Measurements from ENCODE around the gene RYR1. TPM values are rescaled to one million over a fixed set of nuclear protein-coding genes. Genes with fewer than 3 reads are reported as not detected.

The RYR1 gene
- total and polyA plus RNA-seq, 5 donors from 2014 or later: 0.07 to 4.9 (median 0.41) TPM

DNA sequence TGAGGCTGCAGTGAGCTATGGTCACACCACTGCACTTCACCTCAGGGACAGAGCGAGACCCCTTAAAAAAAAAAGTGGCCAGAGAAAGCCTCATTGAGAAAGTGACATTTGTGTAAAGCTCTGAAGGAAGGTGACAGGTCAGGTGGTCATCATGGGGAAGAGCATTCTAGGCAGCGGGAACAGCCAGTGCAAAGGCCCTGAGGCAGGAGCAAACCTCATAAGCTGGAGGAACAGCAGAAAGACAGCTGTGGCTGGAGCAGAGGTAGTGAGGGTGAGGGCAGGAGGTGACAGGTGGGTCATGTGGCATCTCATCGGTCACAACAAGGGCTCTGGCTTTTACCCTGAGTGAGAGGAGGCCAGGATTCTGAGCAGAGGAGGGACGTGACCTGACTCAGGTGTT, 64.4 kb downstream of the RYR1 start:
- no peaks in the 10 kb centered on the region for H3K36me3 ChIP-seq (ENCODE audit: control insufficient read depth, insufficient read depth, low read length)
- DNase-seq: no peak
- H3K4me3 ChIP-seq (ENCODE audit: low read depth, low read length): no peak overlapping the region
- H3K4me1 ChIP-seq (ENCODE audit: control insufficient read depth, insufficient read depth, low read length, poor library complexity, severe bottlenecking): no peaks in the 10 kb centered on the region
- Mint-ChIP-seq H3K27ac (peak overlapping the region in 1 of 3 donors; percentile 22), H3K27me3 (no peaks in the 10 kb centered on the region), H3K4me1 (no peaks in the 10 kb centered on the region), H3K36me3 (no peaks in the 10 kb centered on the region), H3K9me3 (peaks cover 0 to 1% (median 0%) of the 10 kb centered on the region in 7 donors), H3K4me3 (no peak overlapping the region)
- ATAC-seq (ENCODE audit: low read depth in 2 of 2): no peak
- H3K9me3 ChIP-seq (ENCODE audit: control insufficient read depth in 2 of 2, low read length in 2 of 2): no peaks in the 10 kb centered on the region
- no peak overlapping the region for H3K27ac ChIP-seq (ENCODE audit: insufficient read depth, low read length, poor library complexity, severe bottlenecking)
- H3K27me3 ChIP-seq (ENCODE audit: control insufficient read depth, insufficient read depth, low read length): no peaks in the 10 kb centered on the region

DNA sequence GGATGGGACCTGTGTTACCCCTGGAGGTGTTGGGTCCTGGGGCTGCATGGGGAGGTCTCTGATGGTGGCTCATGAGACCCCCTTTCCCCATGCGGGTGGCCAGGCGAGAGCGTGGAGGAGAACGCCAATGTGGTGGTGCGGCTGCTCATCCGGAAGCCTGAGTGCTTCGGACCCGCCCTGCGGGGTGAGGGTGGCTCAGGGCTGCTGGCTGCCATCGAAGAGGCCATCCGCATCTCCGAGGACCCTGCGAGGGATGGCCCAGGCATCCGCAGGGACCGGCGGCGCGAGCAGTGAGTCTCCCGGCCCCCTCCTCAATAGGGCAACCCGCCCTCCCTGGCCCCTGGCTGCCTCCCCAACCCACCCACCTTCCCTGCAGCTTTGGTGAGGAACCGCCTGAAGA, 66.0 kb downstream of the RYR1 start:
- Histone ChIP-seq H3K27me3 (ENCODE audit: control insufficient read depth, insufficient read depth, low read length) (no peaks in the 10 kb centered on the region), H3K27ac (ENCODE audit: insufficient read depth, low read length, poor library complexity, severe bottlenecking) (no peak overlapping the region), H3K9me3 (ENCODE audit: control insufficient read depth in 2 of 2, low read length in 2 of 2) (no peaks in the 10 kb centered on the region), H3K4me3 (ENCODE audit: low read depth, low read length) (no peak overlapping the region), H3K4me1 (ENCODE audit: control insufficient read depth, insufficient read depth, low read length, poor library complexity, severe bottlenecking) (no peaks in the 10 kb centered on the region), H3K36me3 (ENCODE audit: control insufficient read depth, insufficient read depth, low read length) (no peaks in the 10 kb centered on the region)
- Mint-ChIP-seq H3K9me3 (peaks cover 0 to 1% (median 0%) of the 10 kb centered on the region in 7 donors), H3K36me3 (no peaks in the 10 kb centered on the region), H3K4me1 (no peaks in the 10 kb centered on the region), H3K27me3 (no peaks in the 10 kb centered on the region), H3K27ac (no peak overlapping the region), H3K4me3 (no peak overlapping the region)
- DNase-seq (no peak), ATAC-seq (ENCODE audit: low read depth in 2 of 2) (no peak)

DNA sequence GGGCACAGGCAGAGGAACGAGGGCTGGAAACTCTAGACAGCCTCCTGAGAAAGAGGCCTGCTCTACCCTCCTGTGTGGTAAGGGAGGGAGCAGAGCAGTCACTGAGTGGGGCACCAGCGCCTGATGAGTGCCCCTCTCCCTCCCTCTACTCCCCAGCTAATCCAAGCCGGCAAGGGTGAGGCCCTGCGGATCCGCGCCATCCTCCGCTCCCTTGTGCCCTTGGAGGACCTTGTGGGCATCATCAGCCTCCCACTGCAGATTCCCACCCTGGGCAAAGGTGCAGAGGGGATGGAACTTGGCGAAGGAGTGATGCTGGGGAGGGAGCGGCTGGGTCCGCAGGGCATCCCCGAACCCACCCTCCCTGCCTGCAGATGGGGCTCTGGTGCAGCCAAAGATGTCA, 67.0 kb downstream of the RYR1 start:
- Histone ChIP-seq H3K9me3 (ENCODE audit: control insufficient read depth in 2 of 2, low read length in 2 of 2) (no peaks in the 10 kb centered on the region), H3K4me3 (ENCODE audit: low read depth, low read length) (no peak overlapping the region), H3K27ac (ENCODE audit: insufficient read depth, low read length, poor library complexity, severe bottlenecking) (no peak overlapping the region), H3K27me3 (ENCODE audit: control insufficient read depth, insufficient read depth, low read length) (no peaks in the 10 kb centered on the region), H3K4me1 (ENCODE audit: control insufficient read depth, insufficient read depth, low read length, poor library complexity, severe bottlenecking) (no peaks in the 10 kb centered on the region), H3K36me3 (ENCODE audit: control insufficient read depth, insufficient read depth, low read length) (no peaks in the 10 kb centered on the region)
- Mint-ChIP-seq H3K4me3 (no peak overlapping the region), H3K27ac (no peak overlapping the region), H3K27me3 (no peaks in the 10 kb centered on the region), H3K36me3 (no peaks in the 10 kb centered on the region), H3K9me3 (peaks cover 0 to 1% (median 0%) of the 10 kb centered on the region in 7 donors), H3K4me1 (no peaks in the 10 kb centered on the region)
- DNase-seq (no peak), ATAC-seq (ENCODE audit: low read depth in 2 of 2) (no peak)

DNA sequence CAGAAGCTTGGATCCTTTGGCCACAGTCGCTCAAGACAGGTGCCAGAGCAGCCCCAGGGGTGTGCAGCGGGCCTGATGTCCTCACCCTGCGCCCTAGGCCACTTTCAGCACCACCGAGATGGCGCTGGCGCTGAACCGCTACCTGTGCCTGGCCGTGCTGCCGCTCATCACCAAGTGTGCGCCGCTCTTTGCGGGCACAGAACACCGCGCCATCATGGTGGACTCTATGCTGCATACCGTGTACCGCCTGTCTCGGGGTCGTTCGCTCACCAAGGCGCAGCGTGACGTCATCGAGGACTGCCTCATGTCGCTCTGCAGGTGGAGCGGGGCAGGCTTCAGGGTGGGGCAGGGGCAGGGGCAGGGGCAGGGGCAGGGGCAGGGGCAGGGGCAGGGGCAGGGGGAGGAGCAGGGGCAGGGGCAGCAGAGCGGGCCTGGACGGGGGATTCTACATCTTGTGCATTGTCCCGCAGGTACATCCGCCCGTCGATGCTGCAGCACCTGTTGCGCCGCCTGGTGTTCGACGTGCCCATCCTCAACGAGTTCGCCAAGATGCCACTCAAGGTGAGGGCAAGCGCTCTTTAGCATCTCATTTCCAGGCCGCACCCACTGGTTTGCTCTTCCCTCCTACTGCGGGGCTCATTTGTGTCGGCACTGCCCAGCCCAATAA, 69.1 kb downstream of the RYR1 start:
- H3K27ac Mint-ChIP-seq: peak overlapping the region in 1 of 3 donors; percentile 64
- DNase-seq: no peak
- no peak for ATAC-seq (ENCODE audit: low read depth in 2 of 2)
- no peaks in the 10 kb centered on the region for H3K36me3 Mint-ChIP-seq
- H3K9me3 Mint-ChIP-seq: peaks cover 0 to 1% (median 0%) of the 10 kb centered on the region in 7 donors
- Histone ChIP-seq H3K4me1 (ENCODE audit: control insufficient read depth, insufficient read depth, low read length, poor library complexity, severe bottlenecking) (peaks cover 8% of the 10 kb centered on the region), H3K9me3 (ENCODE audit: control insufficient read depth in 2 of 2, low read length in 2 of 2) (no peaks in the 10 kb centered on the region), H3K27me3 (ENCODE audit: control insufficient read depth, insufficient read depth, low read length) (no peaks in the 10 kb centered on the region), H3K27ac (ENCODE audit: insufficient read depth, low read length, poor library complexity, severe bottlenecking) (no peak overlapping the region), H3K36me3 (ENCODE audit: control insufficient read depth, insufficient read depth, low read length) (no peaks in the 10 kb centered on the region), H3K4me3 (ENCODE audit: low read depth, low read length) (no peak overlapping the region)
- no peak overlapping the region for H3K4me3 Mint-ChIP-seq
- H3K27me3 Mint-ChIP-seq: no peaks in the 10 kb centered on the region
- peaks cover 0 to 8% (median 0%) of the 10 kb centered on the region in 4 donors for H3K4me1 Mint-ChIP-seq

DNA sequence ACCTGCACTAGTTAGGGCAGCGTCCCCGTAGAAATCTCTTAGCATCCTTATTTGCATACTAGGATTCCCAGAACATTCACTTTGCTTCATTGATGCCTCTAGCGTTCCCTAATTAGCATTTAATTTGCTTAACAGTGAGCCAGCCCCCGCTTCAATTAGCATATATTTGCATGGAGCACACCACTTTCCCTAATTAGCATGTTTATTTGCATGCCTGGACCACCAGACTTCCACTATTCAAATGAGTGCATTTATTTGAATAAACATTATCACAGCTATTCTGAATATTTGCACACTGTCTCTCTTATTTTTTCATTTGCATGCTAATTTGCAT, 69.6 kb downstream of the RYR1 start:
- DNase-seq (no peak), ATAC-seq (ENCODE audit: low read depth in 2 of 2) (no peak)
- Mint-ChIP-seq H3K4me3 (no peak overlapping the region), H3K36me3 (no peaks in the 10 kb centered on the region), H3K4me1 (peaks cover 0 to 8% (median 1%) of the 10 kb centered on the region in 4 donors), H3K9me3 (peaks cover 0 to 1% (median 0%) of the 10 kb centered on the region in 7 donors), H3K27ac (peak overlapping the region in 1 of 3 donors; percentile 64), H3K27me3 (no peaks in the 10 kb centered on the region)
- no peaks in the 10 kb centered on the region for H3K36me3 ChIP-seq (ENCODE audit: control insufficient read depth, insufficient read depth, low read length)
- H3K27me3 ChIP-seq (ENCODE audit: control insufficient read depth, insufficient read depth, low read length): no peaks in the 10 kb centered on the region
- no peak overlapping the region for H3K4me3 ChIP-seq (ENCODE audit: low read depth, low read length)
- H3K4me1 ChIP-seq (ENCODE audit: control insufficient read depth, insufficient read depth, low read length, poor library complexity, severe bottlenecking): peaks cover 8% of the 10 kb centered on the region
- no peak overlapping the region for H3K27ac ChIP-seq (ENCODE audit: insufficient read depth, low read length, poor library complexity, severe bottlenecking)
- no peaks in the 10 kb centered on the region for H3K9me3 ChIP-seq (ENCODE audit: control insufficient read depth in 2 of 2, low read length in 2 of 2)

DNA sequence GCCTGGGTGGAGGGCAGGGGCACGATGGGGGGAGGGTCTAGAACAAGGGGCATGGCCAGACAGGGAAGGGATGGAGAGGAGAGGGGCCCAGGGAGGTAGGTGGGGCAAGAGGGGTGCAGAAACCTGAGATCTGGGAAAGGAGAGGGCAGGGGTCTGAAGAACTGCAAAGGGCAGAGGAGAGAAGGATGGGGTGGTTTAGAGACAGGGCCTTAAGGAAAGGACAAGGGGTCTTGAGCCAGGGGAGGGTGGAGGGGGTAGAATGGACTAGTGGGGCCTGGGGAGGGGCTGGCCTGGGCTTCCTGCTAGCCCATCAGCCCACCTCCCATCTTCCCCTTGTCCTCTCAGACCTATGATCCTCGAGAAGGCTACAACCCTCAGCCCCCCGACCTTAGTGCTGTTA, 72.5 kb downstream of the RYR1 start:
- Mint-ChIP-seq H3K4me3 (no peak overlapping the region), H3K36me3 (no peaks in the 10 kb centered on the region), H3K27ac (no peak overlapping the region), H3K9me3 (peaks cover 0 to 1% (median 0%) of the 10 kb centered on the region in 7 donors), H3K4me1 (peaks cover 0 to 8% (median 1%) of the 10 kb centered on the region in 4 donors), H3K27me3 (no peaks in the 10 kb centered on the region)
- H3K4me3 ChIP-seq (ENCODE audit: low read depth, low read length): no peak overlapping the region
- H3K27me3 ChIP-seq (ENCODE audit: control insufficient read depth, insufficient read depth, low read length): no peaks in the 10 kb centered on the region
- no peak for DNase-seq
- H3K4me1 ChIP-seq (ENCODE audit: control insufficient read depth, insufficient read depth, low read length, poor library complexity, severe bottlenecking): peaks cover 8% of the 10 kb centered on the region
- no peaks in the 10 kb centered on the region for H3K36me3 ChIP-seq (ENCODE audit: control insufficient read depth, insufficient read depth, low read length)
- H3K27ac ChIP-seq (ENCODE audit: insufficient read depth, low read length, poor library complexity, severe bottlenecking): no peak overlapping the region
- no peaks in the 10 kb centered on the region for H3K9me3 ChIP-seq (ENCODE audit: control insufficient read depth in 2 of 2, low read length in 2 of 2)
- no peak for ATAC-seq (ENCODE audit: low read depth in 2 of 2)

DNA sequence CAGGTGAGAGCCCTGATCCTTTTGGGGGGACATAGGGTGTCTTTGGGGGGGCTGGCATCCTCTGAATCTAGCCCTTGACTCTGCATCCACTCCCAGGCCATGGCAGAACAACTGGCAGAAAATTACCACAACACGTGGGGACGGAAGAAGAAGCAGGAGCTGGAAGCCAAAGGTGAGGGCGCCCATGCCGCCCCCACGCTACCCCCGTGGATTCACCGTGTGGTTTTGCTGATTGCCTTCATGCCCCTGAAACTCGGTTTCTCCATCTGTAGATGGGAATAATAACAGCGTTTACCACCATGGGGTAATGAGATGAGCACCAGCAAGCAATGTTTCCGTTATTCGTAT, 72.9 kb downstream of the RYR1 start:
- H3K27me3 Mint-ChIP-seq: no peaks in the 10 kb centered on the region
- no peaks in the 10 kb centered on the region for H3K36me3 Mint-ChIP-seq
- peaks cover 0 to 1% (median 0%) of the 10 kb centered on the region in 7 donors for H3K9me3 Mint-ChIP-seq
- Histone ChIP-seq H3K4me1 (ENCODE audit: control insufficient read depth, insufficient read depth, low read length, poor library complexity, severe bottlenecking) (peaks cover 8% of the 10 kb centered on the region), H3K27ac (ENCODE audit: insufficient read depth, low read length, poor library complexity, severe bottlenecking) (no peak overlapping the region), H3K9me3 (ENCODE audit: control insufficient read depth in 2 of 2, low read length in 2 of 2) (no peaks in the 10 kb centered on the region), H3K36me3 (ENCODE audit: control insufficient read depth, insufficient read depth, low read length) (no peaks in the 10 kb centered on the region), H3K27me3 (ENCODE audit: control insufficient read depth, insufficient read depth, low read length) (no peaks in the 10 kb centered on the region), H3K4me3 (ENCODE audit: low read depth, low read length) (no peak overlapping the region)
- H3K4me3 Mint-ChIP-seq: no peak overlapping the region
- peak overlapping the region in 2 of 3 donors; percentile 71 to 86 for H3K27ac Mint-ChIP-seq
- H3K4me1 Mint-ChIP-seq: peaks cover 0 to 8% (median 1%) of the 10 kb centered on the region in 4 donors
- DNase-seq (no peak), ATAC-seq (ENCODE audit: low read depth in 2 of 2) (no peak)

Data from CD4-positive, CD25-positive, alpha-beta regulatory T cell (primary cell).